HG03066 (cell line): ENCODE measurements around the gene PRPS1L1.
A peak's percentile ranks its signal among the peaks of the same experiment; 100 is the strongest.

Source experiments
- ATAC-seq: cut with Tn5 transposase; IDR thresholded peaks from one replicate; pipeline ENCODE4 v1.9.1; 2021; ENCODE audit warnings: low read depth; ENCODE audit not compliant: unreplicated experiment

Gene PRPS1L1

GRCh38 chr7:18027628-18028027, at the start of gene PRPS1L1:
Gene PRPS1L1 (minus strand): TSS chr7:18027846.
- ATAC-seq: no peak

GRCh38 chr7:18076461-18076860, 48.8 kb upstream of the PRPS1L1 start:
- no peak for ATAC-seq

GRCh38 chr7:18068745-18069144, 41.1 kb upstream of the PRPS1L1 start:
- no peak for ATAC-seq

GRCh38 chr7:18064242-18064838, 36.7 kb upstream of the PRPS1L1 start:
- peak; percentile 69 for ATAC-seq

GRCh38 chr7:18063149-18063901, 35.7 kb upstream of the PRPS1L1 start:
- ATAC-seq: no peak

GRCh38 chr7:18059171-18059570, 31.5 kb upstream of the PRPS1L1 start:
- no peak for ATAC-seq

- no peak for ATAC-seq
These were observed 26.3 kb upstream of the PRPS1L1 start for GRCh38 chr7:18053941-18054340.

GRCh38 chr7:18053177-18053928, 25.7 kb upstream of the PRPS1L1 start:
- no peak for ATAC-seq

- ATAC-seq: no peak
These were observed 21.6 kb upstream of the PRPS1L1 start for GRCh38 chr7:18049262-18049661.

- no peak for ATAC-seq
These were observed 19.0 kb upstream of the PRPS1L1 start for GRCh38 chr7:18046601-18047000.

- ATAC-seq: no peak
These were observed 17.5 kb upstream of the PRPS1L1 start for GRCh38 chr7:18045171-18045570.

GRCh38 chr7:18041191-18041590, 13.5 kb upstream of the PRPS1L1 start:
- no peak for ATAC-seq

- ATAC-seq: no peak
These were observed 12.6 kb upstream of the PRPS1L1 start for GRCh38 chr7:18040196-18040595.

- ATAC-seq: no peak
These were observed 10.7 kb upstream of the PRPS1L1 start for GRCh38 chr7:18038382-18038781.

GRCh38 chr7:18037609-18038008, 10.0 kb upstream of the PRPS1L1 start:
- no peak for ATAC-seq

GRCh38 chr7:18036783-18037182, 9.1 kb upstream of the PRPS1L1 start:
- no peak for ATAC-seq

GRCh38 chr7:18030758-18031157, 3.1 kb upstream of the PRPS1L1 start:
- ATAC-seq: no peak

GRCh38 chr7:18020138-18020715, 7.4 kb downstream of the PRPS1L1 start:
- ATAC-seq: no peak

GRCh38 chr7:18019555-18019954, 8.1 kb downstream of the PRPS1L1 start:
- ATAC-seq: no peak

GRCh38 chr7:18018296-18019215, 9.1 kb downstream of the PRPS1L1 start:
- ATAC-seq: no peak
